ENCODE measurements around the gene ZMYND8.

DNA sequence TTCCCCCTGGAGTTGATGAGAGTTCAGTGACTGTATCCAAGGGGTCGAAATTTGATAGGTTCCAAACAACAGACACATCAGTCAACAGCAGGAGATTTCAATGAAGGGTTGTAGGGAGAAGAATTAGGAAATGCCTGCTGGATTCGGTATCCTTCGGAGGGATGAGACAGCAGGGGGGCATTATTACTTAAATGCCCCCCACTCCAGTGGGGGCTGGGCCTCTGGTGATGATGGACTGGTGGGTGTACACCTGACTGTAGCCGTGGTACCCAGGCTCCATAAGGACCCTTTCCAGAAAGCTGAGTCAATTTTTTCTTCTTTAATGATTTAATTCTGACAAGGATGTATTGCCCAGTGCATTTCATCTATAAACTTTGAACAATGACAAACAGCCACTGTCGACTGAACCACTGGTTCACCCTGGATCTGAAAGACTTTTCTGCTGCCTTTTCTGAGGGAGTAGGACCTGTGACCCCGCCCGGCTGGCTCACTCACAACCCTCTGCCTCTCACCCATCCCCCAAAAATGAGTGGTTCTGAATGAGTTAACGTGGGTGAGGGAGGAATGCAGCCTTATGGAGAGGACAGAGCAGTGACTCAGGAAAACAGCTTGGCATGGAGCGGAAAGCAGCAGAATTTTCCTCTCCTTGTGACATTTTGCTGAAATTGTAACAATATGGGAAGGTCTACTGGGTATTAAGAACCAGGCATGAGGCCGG, 41.0 kb downstream of the ZMYND8 start:
- TF ChIP-seq, protein P1, sequence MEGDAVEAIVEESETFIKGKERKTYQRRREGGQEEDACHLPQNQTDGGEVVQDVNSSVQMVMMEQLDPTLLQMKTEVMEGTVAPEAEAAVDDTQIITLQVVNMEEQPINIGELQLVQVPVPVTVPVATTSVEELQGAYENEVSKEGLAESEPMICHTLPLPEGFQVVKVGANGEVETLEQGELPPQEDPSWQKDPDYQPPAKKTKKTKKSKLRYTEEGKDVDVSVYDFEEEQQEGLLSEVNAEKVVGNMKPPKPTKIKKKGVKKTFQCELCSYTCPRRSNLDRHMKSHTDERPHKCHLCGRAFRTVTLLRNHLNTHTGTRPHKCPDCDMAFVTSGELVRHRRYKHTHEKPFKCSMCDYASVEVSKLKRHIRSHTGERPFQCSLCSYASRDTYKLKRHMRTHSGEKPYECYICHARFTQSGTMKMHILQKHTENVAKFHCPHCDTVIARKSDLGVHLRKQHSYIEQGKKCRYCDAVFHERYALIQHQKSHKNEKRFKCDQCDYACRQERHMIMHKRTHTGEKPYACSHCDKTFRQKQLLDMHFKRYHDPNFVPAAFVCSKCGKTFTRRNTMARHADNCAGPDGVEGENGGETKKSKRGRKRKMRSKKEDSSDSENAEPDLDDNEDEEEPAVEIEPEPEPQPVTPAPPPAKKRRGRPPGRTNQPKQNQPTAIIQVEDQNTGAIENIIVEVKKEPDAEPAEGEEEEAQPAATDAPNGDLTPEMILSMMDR (IDR thresholded peaks at IDR 0.05; ENCODE audit: borderline replicate concordance, extremely low read depth, low read length, poor library complexity, severe bottlenecking), result no peak
- TF ChIP-seq EZH2 (IDR thresholded peaks at IDR 0.05; ENCODE audit: borderline replicate concordance, low read depth, low read length, severe bottlenecking), result no peak

All from DND-41 (cell line).